ENCODE measurements around the gene ARHGEF25.

The ARHGEF25 gene

DNA sequence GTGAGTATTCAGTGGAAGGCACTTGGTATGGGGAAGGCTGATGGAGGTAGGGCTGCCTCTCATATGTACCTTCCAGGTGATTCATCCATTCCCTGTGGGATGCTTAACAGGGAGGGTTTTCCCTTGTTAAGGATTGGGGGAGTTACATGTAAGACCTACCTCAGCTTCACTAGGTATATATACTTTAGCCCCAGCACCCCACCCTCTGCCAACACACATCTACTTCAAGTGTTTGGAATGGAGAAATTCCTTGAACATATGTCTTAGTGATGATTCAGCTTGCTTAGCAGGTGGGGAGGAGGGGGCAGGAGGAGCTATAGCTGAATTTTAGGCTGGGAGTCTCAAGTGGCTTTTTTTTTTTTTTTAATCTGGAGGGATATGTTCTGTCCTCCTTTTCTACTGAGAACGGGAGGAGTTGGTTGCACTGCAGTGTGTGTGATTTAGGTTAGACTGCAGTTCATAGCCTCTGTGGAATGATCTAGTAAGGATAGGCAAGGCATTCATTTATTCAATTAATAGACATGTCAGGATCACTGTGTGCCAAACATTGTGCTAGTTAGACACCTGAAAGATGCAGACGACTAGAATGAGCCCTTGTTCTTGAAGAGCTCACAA is 18.6 kb upstream of the ARHGEF25 start:
- peaks cover 6% of the 10 kb centered on the region for H3K36me3 ChIP-seq (ENCODE audit: control insufficient read depth, insufficient read depth, low read length)
- TF ChIP-seq, protein P1, sequence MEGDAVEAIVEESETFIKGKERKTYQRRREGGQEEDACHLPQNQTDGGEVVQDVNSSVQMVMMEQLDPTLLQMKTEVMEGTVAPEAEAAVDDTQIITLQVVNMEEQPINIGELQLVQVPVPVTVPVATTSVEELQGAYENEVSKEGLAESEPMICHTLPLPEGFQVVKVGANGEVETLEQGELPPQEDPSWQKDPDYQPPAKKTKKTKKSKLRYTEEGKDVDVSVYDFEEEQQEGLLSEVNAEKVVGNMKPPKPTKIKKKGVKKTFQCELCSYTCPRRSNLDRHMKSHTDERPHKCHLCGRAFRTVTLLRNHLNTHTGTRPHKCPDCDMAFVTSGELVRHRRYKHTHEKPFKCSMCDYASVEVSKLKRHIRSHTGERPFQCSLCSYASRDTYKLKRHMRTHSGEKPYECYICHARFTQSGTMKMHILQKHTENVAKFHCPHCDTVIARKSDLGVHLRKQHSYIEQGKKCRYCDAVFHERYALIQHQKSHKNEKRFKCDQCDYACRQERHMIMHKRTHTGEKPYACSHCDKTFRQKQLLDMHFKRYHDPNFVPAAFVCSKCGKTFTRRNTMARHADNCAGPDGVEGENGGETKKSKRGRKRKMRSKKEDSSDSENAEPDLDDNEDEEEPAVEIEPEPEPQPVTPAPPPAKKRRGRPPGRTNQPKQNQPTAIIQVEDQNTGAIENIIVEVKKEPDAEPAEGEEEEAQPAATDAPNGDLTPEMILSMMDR (IDR thresholded peaks at IDR 0.05; ENCODE audit: insufficient read depth, low read length, poor library complexity, severe bottlenecking): no peak
- no peaks in the 10 kb centered on the region for H3K27me3 ChIP-seq (replicated peaks; ENCODE audit: control insufficient read depth, insufficient read depth, low read length)
- H3K4me3 ChIP-seq (replicated peaks; ENCODE audit: low read depth, low read length): no peak overlapping the region
- no peak for DNase-seq (ENCODE audit: extremely low read depth, insufficient read length)

GRCh38 chr12:57593187-57593586 is 18.0 kb upstream of the ARHGEF25 start:
- TF ChIP-seq, protein P1 (IDR thresholded peaks at IDR 0.05; ENCODE audit: insufficient read depth, low read length, poor library complexity, severe bottlenecking): no peak
- H3K4me3 ChIP-seq (replicated peaks; ENCODE audit: low read depth, low read length): no peak overlapping the region
- H3K36me3 ChIP-seq (ENCODE audit: control insufficient read depth, insufficient read depth, low read length): peaks cover 8% of the 10 kb centered on the region
- H3K27me3 ChIP-seq (replicated peaks; ENCODE audit: control insufficient read depth, insufficient read depth, low read length): no peaks in the 10 kb centered on the region
- DNase-seq (ENCODE audit: extremely low read depth, insufficient read length): no peak

DNA sequence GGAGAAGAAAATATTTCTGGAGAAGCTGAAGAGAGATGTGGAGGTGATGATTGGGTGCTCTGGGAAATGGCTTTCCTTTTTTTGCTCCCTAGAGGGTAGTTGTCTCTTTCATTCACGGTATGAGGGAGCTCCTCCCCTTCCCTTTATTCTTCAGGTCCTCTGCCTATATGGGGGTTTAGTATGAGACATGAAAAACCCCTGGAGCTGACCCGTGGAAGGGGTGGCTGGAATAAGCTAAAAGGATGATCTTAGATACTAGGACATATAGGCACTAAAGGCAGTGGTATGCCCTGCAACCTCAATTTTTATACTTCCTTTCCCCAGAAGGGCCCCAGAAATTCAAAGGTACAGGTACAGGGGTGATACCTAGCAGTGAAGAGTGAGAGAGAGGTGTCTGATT is 10.8 kb upstream of the ARHGEF25 start:
- Histone ChIP-seq H3K4me3 (replicated peaks; ENCODE audit: low read depth, low read length) (no peak overlapping the region), H3K36me3 (ENCODE audit: control insufficient read depth, insufficient read depth, low read length) (peaks cover 19% of the 10 kb centered on the region), H3K27me3 (replicated peaks; ENCODE audit: control insufficient read depth, insufficient read depth, low read length) (no peaks in the 10 kb centered on the region)
- no peak for DNase-seq (ENCODE audit: extremely low read depth, insufficient read length)
- TF ChIP-seq, protein P1 (IDR thresholded peaks at IDR 0.05; ENCODE audit: insufficient read depth, low read length, poor library complexity, severe bottlenecking): no peak

DNA sequence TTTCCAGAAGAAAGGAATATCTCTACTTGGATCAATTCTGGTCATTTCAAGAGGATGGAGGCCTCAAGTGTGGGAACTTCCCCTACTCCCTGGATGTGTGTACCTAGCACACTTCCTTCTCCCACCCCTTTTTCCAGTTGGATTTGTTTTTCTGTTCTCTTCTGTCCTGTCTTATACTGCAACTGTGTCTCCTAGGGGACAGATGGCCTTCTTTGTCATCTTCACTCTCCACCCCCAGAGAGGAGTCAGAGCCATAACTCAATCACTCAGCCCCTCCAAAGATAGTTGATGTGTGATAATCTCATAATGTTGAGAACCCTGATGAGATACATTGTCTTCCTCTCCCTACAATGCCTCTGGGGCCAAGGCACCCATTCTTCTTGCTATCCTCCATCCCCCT is 8.7 kb upstream of the ARHGEF25 start:
- no peaks in the 10 kb centered on the region for H3K27me3 ChIP-seq (replicated peaks; ENCODE audit: control insufficient read depth, insufficient read depth, low read length)
- DNase-seq (ENCODE audit: extremely low read depth, insufficient read length): no peak
- H3K4me3 ChIP-seq (replicated peaks; ENCODE audit: low read depth, low read length): no peak overlapping the region
- TF ChIP-seq, protein P1 (IDR thresholded peaks at IDR 0.05; ENCODE audit: insufficient read depth, low read length, poor library complexity, severe bottlenecking): no peak
- peaks cover 16% of the 10 kb centered on the region for H3K36me3 ChIP-seq (ENCODE audit: control insufficient read depth, insufficient read depth, low read length)

GRCh38 chr12:57603324-57603723 is 7.9 kb upstream of the ARHGEF25 start:
- Histone ChIP-seq H3K27me3 (replicated peaks; ENCODE audit: control insufficient read depth, insufficient read depth, low read length) (no peaks in the 10 kb centered on the region), H3K4me3 (replicated peaks; ENCODE audit: low read depth, low read length) (no peak overlapping the region), H3K36me3 (ENCODE audit: control insufficient read depth, insufficient read depth, low read length) (peaks cover 14% of the 10 kb centered on the region)
- TF ChIP-seq, protein P1 (IDR thresholded peaks at IDR 0.05; ENCODE audit: insufficient read depth, low read length, poor library complexity, severe bottlenecking): no peak
- no peak for DNase-seq (ENCODE audit: extremely low read depth, insufficient read length)

Measured in GM06990 (cell line).